Measurements from ENCODE around the gene TEX14.
A peak's percentile ranks its signal among the peaks of the same experiment; 100 is the strongest.
"Not testable (repeated sequence)": the region's sequence is repeated elsewhere in the genome, so short reads cannot be mapped to it uniquely, and the experiment has no call there.

Gene TEX14

GRCh38 chr17:58691701-58692238 lies at the start of gene TEX14:
Gene TEX14, minus strand, starts transcription at chr17:58692045. Its CDS starts 40,044 bp downstream, at chr17:58652001.
- DNase-seq: no peak

GRCh38 chr17:58741121-58741625 lies 49.3 kb upstream of the TEX14 start:
- DNase-seq: no peak

GRCh38 chr17:58734811-58735210 lies 43.0 kb upstream of the TEX14 start:
- no peak for DNase-seq

GRCh38 chr17:58734040-58734439 lies 42.2 kb upstream of the TEX14 start:
- DNase-seq: no peak

- no peak for DNase-seq
Observed at GRCh38 chr17:58730937-58731336, 39.1 kb upstream of the TEX14 start.

GRCh38 chr17:58728798-58729197 lies 37.0 kb upstream of the TEX14 start:
- DNase-seq: no peak

- no peak for DNase-seq
Observed at GRCh38 chr17:58722696-58723095, 30.9 kb upstream of the TEX14 start.

GRCh38 chr17:58722274-58722673 lies 30.4 kb upstream of the TEX14 start:
- no peak for DNase-seq

- peak; percentile 42 for DNase-seq
Observed at GRCh38 chr17:58710948-58711552, 19.2 kb upstream of the TEX14 start.

GRCh38 chr17:58706351-58707140 lies 14.7 kb upstream of the TEX14 start:
- DNase-seq: no peak

- no peak for DNase-seq
Observed at GRCh38 chr17:58703916-58704286, 12.1 kb upstream of the TEX14 start.

GRCh38 chr17:58703137-58703915 lies 11.5 kb upstream of the TEX14 start:
- no peak for DNase-seq

- no peak for DNase-seq
Observed at GRCh38 chr17:58702708-58703107, 10.9 kb upstream of the TEX14 start.

- DNase-seq: no peak
Observed at GRCh38 chr17:58702045-58702476, 10.2 kb upstream of the TEX14 start.

- DNase-seq: no peak
Observed at GRCh38 chr17:58699771-58700170, 7.9 kb upstream of the TEX14 start.

GRCh38 chr17:58694826-58695225 lies 3.0 kb upstream of the TEX14 start:
- DNase-seq: no peak

GRCh38 chr17:58694302-58694701 lies 2.5 kb upstream of the TEX14 start:
- DNase-seq: no peak

- no peak for DNase-seq
Observed at GRCh38 chr17:58693751-58694150, 1.9 kb upstream of the TEX14 start.

- DNase-seq: no peak
Observed at GRCh38 chr17:58693208-58693607, 1.4 kb upstream of the TEX14 start.

GRCh38 chr17:58692239-58693055 lies 602 bp upstream of the TEX14 start, which contains the start of gene RAD51C:
Gene RAD51C, plus strand, starts transcription at chr17:58692602. Its CDS starts 42 bp downstream, at chr17:58692644.
- peak; percentile 89 for DNase-seq

GRCh38 chr17:58690033-58690432 lies 1.8 kb downstream of the TEX14 start:
- not testable (repeated sequence) for DNase-seq

GRCh38 chr17:58688521-58688920 lies 3.3 kb downstream of the TEX14 start:
- no peak for DNase-seq

Measured in COR-L47 (cell line).